GM12878 (cell line): ENCODE measurements around the gene GBGT1.

Experiments used
- IKZF2 ChIP-seq, 2 experiments: fragments of 450-650 bp; IDR thresholded peaks; 2 replicates each; pipeline ENCODE4 v1.6.1; 2017; ENCODE audit warnings: mild to moderate bottlenecking in 2 of 2, moderate library complexity in 2 of 2
- NFYA ChIP-seq: IDR thresholded peaks from 2 replicates; pipeline ENCODE4 v1.6.1; 2011; ENCODE audit warnings: low read depth, mild to moderate bottlenecking, low read length, improper control_type of control experiment, borderline replicate concordance
- POLR2AphosphoS2 ChIP-seq: IDR thresholded peaks from 2 replicates; pipeline ENCODE4 v1.6.1; 2011; ENCODE audit warnings: low read depth, mild to moderate bottlenecking, low read length, improper control_type of control experiment, moderate library complexity
- SKIL ChIP-seq: fragments of 450-650 bp; IDR thresholded peaks from 2 replicates; pipeline ENCODE4 v1.6.1; 2017; ENCODE audit warnings: mild to moderate bottlenecking, low read depth, inconsistent platforms; ENCODE audit not compliant: poor library complexity, severe bottlenecking
- TF ChIP-seq, protein P1 (sequence below): IDR thresholded peaks from 2 replicates; pipeline ENCODE4 v1.6.1; 2011; ENCODE audit warnings: mild to moderate bottlenecking, low read depth, low read length, moderate library complexity; ENCODE audit not compliant: insufficient replicate concordance
- TF ChIP-seq, protein P2 (sequence below), 3 experiments: IDR thresholded peaks in 2 of 3; conservative IDR thresholded peaks in 1 of 3; 2 replicates each; pipeline ENCODE4 v1.5.1; 2011; ENCODE audit warnings: low read depth in 3 of 3, low read length in 3 of 3, mild to moderate bottlenecking in 3 of 3, control low read depth in 2 of 3, moderate library complexity in 2 of 3, inconsistent platforms in 1 of 3, mixed read lengths in 1 of 3; ENCODE audit not compliant: control insufficient read depth in 2 of 3, insufficient read depth in 1 of 3; ENCODE audit errors: extremely low read depth in 1 of 3
- TF ChIP-seq, protein P3 (sequence below): fragments of 450-650 bp; IDR thresholded peaks from 2 replicates; pipeline ENCODE4 v1.6.1; 2017; ENCODE audit warnings: mild to moderate bottlenecking

DNA sequence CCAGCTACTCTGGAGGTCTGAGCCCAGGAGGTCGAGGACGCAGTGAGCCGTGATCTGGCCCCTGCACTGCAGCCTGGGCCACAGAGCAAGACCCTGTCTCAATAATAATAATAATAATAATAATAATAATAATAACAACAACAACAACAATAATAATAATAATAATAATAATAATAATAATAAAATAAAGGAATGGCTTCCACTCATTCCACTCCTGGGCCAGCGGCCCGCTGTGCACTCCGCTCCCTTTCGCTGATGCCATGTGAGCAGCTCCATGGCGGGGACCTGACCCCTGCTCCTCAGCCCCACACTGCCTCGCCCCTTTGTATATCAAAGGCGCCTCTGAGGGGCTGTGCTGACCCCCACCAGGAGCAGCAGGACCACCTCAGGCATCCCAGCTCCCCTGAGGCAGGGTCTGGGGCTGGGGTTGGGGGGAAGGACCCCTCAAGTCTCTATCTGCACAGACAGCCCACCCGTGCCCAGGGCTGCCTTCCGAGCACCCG lies 20.0 kb downstream of the GBGT1 start:
- TF ChIP-seq, protein P1, sequence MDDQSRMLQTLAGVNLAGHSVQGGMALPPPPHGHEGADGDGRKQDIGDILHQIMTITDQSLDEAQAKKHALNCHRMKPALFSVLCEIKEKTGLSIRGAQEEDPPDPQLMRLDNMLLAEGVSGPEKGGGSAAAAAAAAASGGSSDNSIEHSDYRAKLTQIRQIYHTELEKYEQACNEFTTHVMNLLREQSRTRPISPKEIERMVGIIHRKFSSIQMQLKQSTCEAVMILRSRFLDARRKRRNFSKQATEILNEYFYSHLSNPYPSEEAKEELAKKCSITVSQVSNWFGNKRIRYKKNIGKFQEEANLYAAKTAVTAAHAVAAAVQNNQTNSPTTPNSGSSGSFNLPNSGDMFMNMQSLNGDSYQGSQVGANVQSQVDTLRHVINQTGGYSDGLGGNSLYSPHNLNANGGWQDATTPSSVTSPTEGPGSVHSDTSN: no peak
- TF ChIP-seq SKIL (no peak), NFYA (no peak), POLR2AphosphoS2 (no peak), IKZF2 (IDR thresholded peaks at IDR 0.05) (no peak)
- TF ChIP-seq, protein P2, sequence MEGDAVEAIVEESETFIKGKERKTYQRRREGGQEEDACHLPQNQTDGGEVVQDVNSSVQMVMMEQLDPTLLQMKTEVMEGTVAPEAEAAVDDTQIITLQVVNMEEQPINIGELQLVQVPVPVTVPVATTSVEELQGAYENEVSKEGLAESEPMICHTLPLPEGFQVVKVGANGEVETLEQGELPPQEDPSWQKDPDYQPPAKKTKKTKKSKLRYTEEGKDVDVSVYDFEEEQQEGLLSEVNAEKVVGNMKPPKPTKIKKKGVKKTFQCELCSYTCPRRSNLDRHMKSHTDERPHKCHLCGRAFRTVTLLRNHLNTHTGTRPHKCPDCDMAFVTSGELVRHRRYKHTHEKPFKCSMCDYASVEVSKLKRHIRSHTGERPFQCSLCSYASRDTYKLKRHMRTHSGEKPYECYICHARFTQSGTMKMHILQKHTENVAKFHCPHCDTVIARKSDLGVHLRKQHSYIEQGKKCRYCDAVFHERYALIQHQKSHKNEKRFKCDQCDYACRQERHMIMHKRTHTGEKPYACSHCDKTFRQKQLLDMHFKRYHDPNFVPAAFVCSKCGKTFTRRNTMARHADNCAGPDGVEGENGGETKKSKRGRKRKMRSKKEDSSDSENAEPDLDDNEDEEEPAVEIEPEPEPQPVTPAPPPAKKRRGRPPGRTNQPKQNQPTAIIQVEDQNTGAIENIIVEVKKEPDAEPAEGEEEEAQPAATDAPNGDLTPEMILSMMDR (IDR thresholded peaks at IDR 0.05 in 2 of 3, conservative IDR thresholded peaks at IDR 0.05 in 1 of 3; ENCODE audit: control insufficient read depth in 2 of 3, extremely low read depth in 1 of 3, insufficient read depth in 1 of 3, low read depth in 3 of 3, low read length in 3 of 3): no peak
- TF ChIP-seq, protein P3, sequence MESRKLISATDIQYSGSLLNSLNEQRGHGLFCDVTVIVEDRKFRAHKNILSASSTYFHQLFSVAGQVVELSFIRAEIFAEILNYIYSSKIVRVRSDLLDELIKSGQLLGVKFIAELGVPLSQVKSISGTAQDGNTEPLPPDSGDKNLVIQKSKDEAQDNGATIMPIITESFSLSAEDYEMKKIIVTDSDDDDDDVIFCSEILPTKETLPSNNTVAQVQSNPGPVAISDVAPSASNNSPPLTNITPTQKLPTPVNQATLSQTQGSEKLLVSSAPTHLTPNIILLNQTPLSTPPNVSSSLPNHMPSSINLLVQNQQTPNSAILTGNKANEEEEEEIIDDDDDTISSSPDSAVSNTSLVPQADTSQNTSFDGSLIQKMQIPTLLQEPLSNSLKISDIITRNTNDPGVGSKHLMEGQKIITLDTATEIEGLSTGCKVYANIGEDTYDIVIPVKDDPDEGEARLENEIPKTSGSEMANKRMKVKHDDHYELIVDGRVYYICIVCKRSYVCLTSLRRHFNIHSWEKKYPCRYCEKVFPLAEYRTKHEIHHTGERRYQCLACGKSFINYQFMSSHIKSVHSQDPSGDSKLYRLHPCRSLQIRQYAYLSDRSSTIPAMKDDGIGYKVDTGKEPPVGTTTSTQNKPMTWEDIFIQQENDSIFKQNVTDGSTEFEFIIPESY: no peak
